Stimulated activated CD8-positive, alpha-beta memory T cell treated with anti-CD3 and anti-CD28 coated beads, Interleukin-4, amount 100 ng/mL, for 48 hours (primary cell): Measurements from ENCODE around the gene HDAC2.

Experiments
- DNase-seq: peaks from one replicate; pipeline ENCODE4 v3.0.0-alpha.2; 2020

Gene HDAC2

GRCh38 chr6:113908801-113909200, 62.1 kb downstream of the HDAC2 start:
- DNase-seq: no peak

- DNase-seq: no peak
Measured at GRCh38 chr6:113907102-113907815, 63.7 kb downstream of the HDAC2 start.

- DNase-seq: no peak
Measured at GRCh38 chr6:113903666-113904330, 67.2 kb downstream of the HDAC2 start.

- DNase-seq: no peak
Measured at GRCh38 chr6:113901482-113901881, 69.5 kb downstream of the HDAC2 start.

GRCh38 chr6:113894712-113895674, 76.0 kb downstream of the HDAC2 start:
- no peak for DNase-seq

- no peak for DNase-seq
Measured at GRCh38 chr6:113893866-113894265, 77.1 kb downstream of the HDAC2 start.

GRCh38 chr6:113893451-113893850, 77.5 kb downstream of the HDAC2 start:
- no peak for DNase-seq

- DNase-seq: no peak
Measured at GRCh38 chr6:113888956-113889630, 81.9 kb downstream of the HDAC2 start.

GRCh38 chr6:113888493-113888892, 82.5 kb downstream of the HDAC2 start:
- DNase-seq: no peak

GRCh38 chr6:113886512-113886911, 84.4 kb downstream of the HDAC2 start:
- DNase-seq: no peak

GRCh38 chr6:113884011-113884410, 86.9 kb downstream of the HDAC2 start:
- no peak for DNase-seq
